ENCODE measurements around the gene PDXDC1.

DNA sequence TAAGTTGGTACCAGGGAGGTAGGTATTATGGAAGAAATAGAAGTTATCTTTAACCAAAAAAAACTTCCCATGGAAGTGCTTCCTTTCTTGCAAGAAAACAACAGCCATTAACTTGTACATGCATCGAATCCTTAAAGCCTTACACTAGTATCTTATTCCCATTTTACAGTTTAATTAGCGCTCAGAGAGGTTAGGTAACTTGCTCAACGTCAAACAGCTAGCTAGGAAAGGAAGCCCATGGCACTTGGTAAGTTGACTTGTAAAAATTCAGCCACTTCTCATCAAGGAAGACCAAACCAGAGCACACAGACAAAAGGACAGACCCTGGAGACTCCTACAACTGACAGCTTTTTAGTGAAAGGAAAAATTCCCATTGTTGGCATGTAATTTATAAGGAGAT is 84.5 kb downstream of the PDXDC1 start:
- TF ChIP-seq, protein P1, sequence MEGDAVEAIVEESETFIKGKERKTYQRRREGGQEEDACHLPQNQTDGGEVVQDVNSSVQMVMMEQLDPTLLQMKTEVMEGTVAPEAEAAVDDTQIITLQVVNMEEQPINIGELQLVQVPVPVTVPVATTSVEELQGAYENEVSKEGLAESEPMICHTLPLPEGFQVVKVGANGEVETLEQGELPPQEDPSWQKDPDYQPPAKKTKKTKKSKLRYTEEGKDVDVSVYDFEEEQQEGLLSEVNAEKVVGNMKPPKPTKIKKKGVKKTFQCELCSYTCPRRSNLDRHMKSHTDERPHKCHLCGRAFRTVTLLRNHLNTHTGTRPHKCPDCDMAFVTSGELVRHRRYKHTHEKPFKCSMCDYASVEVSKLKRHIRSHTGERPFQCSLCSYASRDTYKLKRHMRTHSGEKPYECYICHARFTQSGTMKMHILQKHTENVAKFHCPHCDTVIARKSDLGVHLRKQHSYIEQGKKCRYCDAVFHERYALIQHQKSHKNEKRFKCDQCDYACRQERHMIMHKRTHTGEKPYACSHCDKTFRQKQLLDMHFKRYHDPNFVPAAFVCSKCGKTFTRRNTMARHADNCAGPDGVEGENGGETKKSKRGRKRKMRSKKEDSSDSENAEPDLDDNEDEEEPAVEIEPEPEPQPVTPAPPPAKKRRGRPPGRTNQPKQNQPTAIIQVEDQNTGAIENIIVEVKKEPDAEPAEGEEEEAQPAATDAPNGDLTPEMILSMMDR (IDR thresholded peaks at IDR 0.05; ENCODE audit: insufficient read depth, low read depth, low read length), result no peak
- no peak for TF ChIP-seq EZH2 (IDR thresholded peaks at IDR 0.05; ENCODE audit: insufficient read depth, low read length)

All from astrocyte (in vitro differentiated cells and primary cell).